HG02571 (cell line): ENCODE results near the gene WIPI1.
"Not testable (repeated sequence)": the region's sequence is repeated elsewhere in the genome, so short reads cannot be mapped to it uniquely, and the experiment has no call there.

Experiments used
- ATAC-seq: cut with Tn5 transposase; IDR thresholded peaks from one replicate; pipeline ENCODE4 v1.9.1; 2021; ENCODE audit warnings: mild to moderate bottlenecking, moderate library complexity; ENCODE audit not compliant: unreplicated experiment

Gene WIPI1

GRCh38 chr17:68387435-68388218, 69.7 kb downstream of the WIPI1 start:
- no peak for ATAC-seq

GRCh38 chr17:68385490-68386215, 71.6 kb downstream of the WIPI1 start:
- no peak for ATAC-seq

- no peak for ATAC-seq
Observed at GRCh38 chr17:68384941-68385340, 72.4 kb downstream of the WIPI1 start.

GRCh38 chr17:68384471-68384870, 72.8 kb downstream of the WIPI1 start:
- no peak for ATAC-seq

- ATAC-seq = no peak
Observed at GRCh38 chr17:68383443-68384321, 73.6 kb downstream of the WIPI1 start.

- ATAC-seq = no peak
Observed at GRCh38 chr17:68383120-68383442, 74.2 kb downstream of the WIPI1 start.

- ATAC-seq = no peak
Observed at GRCh38 chr17:68382582-68383085, 74.7 kb downstream of the WIPI1 start.

GRCh38 chr17:68381076-68381900, 76.0 kb downstream of the WIPI1 start:
- no peak for ATAC-seq

- no peak for ATAC-seq
Observed at GRCh38 chr17:68379692-68380677, 77.3 kb downstream of the WIPI1 start.

GRCh38 chr17:68379177-68379510, 78.2 kb downstream of the WIPI1 start:
- no peak for ATAC-seq

- no peak for ATAC-seq
Observed at GRCh38 chr17:68378268-68379176, 78.8 kb downstream of the WIPI1 start.

GRCh38 chr17:68377771-68378267, 79.5 kb downstream of the WIPI1 start:
- no peak for ATAC-seq

- ATAC-seq = not testable (repeated sequence)
Observed at GRCh38 chr17:68376178-68376577, 81.1 kb downstream of the WIPI1 start.

- no peak for ATAC-seq
Observed at GRCh38 chr17:68375566-68375965, 81.7 kb downstream of the WIPI1 start.
